ENCODE results near the gene ZDHHC19. TPM values are rescaled to one million over a fixed set of nuclear protein-coding genes. Genes with fewer than 3 reads are reported as not detected.

The ZDHHC19 gene
- total and polyA plus RNA-seq, 2 experiments from 2014 or later = 1.3 to 15.7 TPM

GRCh38 chr3:196178993-196179379, 32.2 kb downstream of the ZDHHC19 start:
- TF ChIP-seq CTCF (conservative IDR thresholded peaks at IDR 0.05; ENCODE audit: low read depth in 2 of 2) = no peak
- TF ChIP-seq ZNF462 (CRISPR knock-in tag; IDR thresholded peaks at IDR 0.05) = no peak
- TF ChIP-seq ZNF114 (CRISPR knock-in tag; IDR thresholded peaks at IDR 0.05) = no peak
- no peak for TF ChIP-seq ETS1 (IDR thresholded peaks at IDR 0.05)
- no peak for TF ChIP-seq EZH2 (IDR thresholded peaks at IDR 0.05; ENCODE audit: low read depth, unreplicated experiment)
- no peak for TF ChIP-seq STAT1 (IDR thresholded peaks at IDR 0.05; ENCODE audit: unreplicated experiment)
- TF ChIP-seq JUNB (IDR thresholded peaks at IDR 0.05; ENCODE audit: unreplicated experiment) = no peak
- TF ChIP-seq ZNF331 (CRISPR knock-in tag; IDR thresholded peaks at IDR 0.05; ENCODE audit: low read depth) = no peak
- no peak for TF ChIP-seq POLR2AphosphoS5 (IDR thresholded peaks at IDR 0.05; ENCODE audit: low read depth)
- TF ChIP-seq REST (IDR thresholded peaks at IDR 0.05; ENCODE audit: unreplicated experiment) = no peak
- no peak for TF ChIP-seq EZH2phosphoT487 (IDR thresholded peaks at IDR 0.05; ENCODE audit: unreplicated experiment)
- TF ChIP-seq CREB1 (CRISPR knock-in tag; IDR thresholded peaks at IDR 0.05; ENCODE audit: low read depth) = no peak
- no peak for TF ChIP-seq NANOG (IDR thresholded peaks at IDR 0.05; ENCODE audit: borderline replicate concordance)
- ATAC-seq = no peak
- Histone ChIP-seq H4K20me1 (replicated peaks; ENCODE audit: insufficient read depth) (no peaks in the 10 kb centered on the region), H3F3A (replicated peaks; ENCODE audit: low read depth) (no peaks in the 10 kb centered on the region), H3K27me3 (ENCODE audit: insufficient read depth) (no peaks in the 10 kb centered on the region), H3K4me2 (peak overlapping the region; percentile 65), H3K4me1 (ENCODE audit: insufficient read depth) (peaks cover 15% of the 10 kb centered on the region), H3K9me2 (ENCODE audit: insufficient read depth) (no peaks in the 10 kb centered on the region), H3K4me3 (no peak overlapping the region), H3K79me2 (replicated peaks; ENCODE audit: insufficient read depth) (no peaks in the 10 kb centered on the region), H3K36me3 (ENCODE audit: insufficient read depth) (no peaks in the 10 kb centered on the region), H3K27ac (ENCODE audit: low read depth) (no peak overlapping the region), H2AFZ (peak overlapping the region; percentile 67)
- Mint-ChIP-seq H3K4me3 (peak overlapping the region; percentile 47; the same call in 1 of the 3 replicates), H3K9me3 (no peaks in the 10 kb centered on the region), H3K36me3 (ENCODE audit: low read depth) (no peaks in the 10 kb centered on the region), H3K27me3 (ENCODE audit: insufficient read depth, low read depth, poor library complexity) (no peaks in the 10 kb centered on the region), H3K27ac (peak overlapping the region; percentile 73; the same call in 1 of the 2 replicates), H3K4me1 (peaks cover 22% of the 10 kb centered on the region)
- no peak for DNase-seq (ENCODE audit: low spot score)
